DND-41 (cell line): Measurements from ENCODE around the gene NCOA5.

Experiments used
- ATAC-seq: fragments of 200-7000 bp; cut with Tn5 transposase; 3 replicates; pipeline ENCODE4 v1.9.1; 2021; ENCODE audit warnings: low read depth; ENCODE audit not compliant: insufficient read depth
- DNase-seq: peaks from one replicate; pipeline ENCODE4 v3.0.0-alpha.2; 2020
- H2AFZ ChIP-seq: 2 replicates; pipeline ENCODE4 v1.6.0; 2012; ENCODE audit warnings: low read depth, low read length
- H3K27ac ChIP-seq: 2 replicates; pipeline ENCODE4 v1.5.1; 2012; ENCODE audit warnings: low read length, inconsistent platforms
- H3K27me3 ChIP-seq: fragments of 200-600 bp; sonication (generic); 2 replicates; pipeline ENCODE4 v1.6.0; 2012; ENCODE audit warnings: low read length, mild to moderate bottlenecking, inconsistent platforms; ENCODE audit not compliant: insufficient read depth, poor library complexity
- H3K36me3 ChIP-seq: 2 replicates; pipeline ENCODE4 v1.5.1; 2012; ENCODE audit warnings: low read length, inconsistent platforms; ENCODE audit not compliant: insufficient read depth
- H3K4me1 ChIP-seq: 2 replicates; pipeline ENCODE4 v1.5.1; 2012; ENCODE audit warnings: mild to moderate bottlenecking, low read length; ENCODE audit not compliant: insufficient read depth
- H3K4me2 ChIP-seq: 2 replicates; pipeline ENCODE4 v1.6.0; 2012; ENCODE audit warnings: mild to moderate bottlenecking, moderate library complexity, low read length, inconsistent platforms; ENCODE audit not compliant: insufficient read depth
- H3K4me3 ChIP-seq, 2 experiments: fragments of 200-600 bp in 1 of 2; shearing (Covaris generic) in 1 of 2; 2 replicates each; pipeline ENCODE4 v1.5.1; 2012 to 2016; ENCODE audit warnings: inconsistent platforms in 2 of 2, low read length in 2 of 2, mild to moderate bottlenecking in 2 of 2, low read depth in 1 of 2, moderate library complexity in 1 of 2
- H3K79me2 ChIP-seq: 2 replicates; pipeline ENCODE4 v1.6.0; 2012; ENCODE audit warnings: low read length, inconsistent platforms; ENCODE audit not compliant: insufficient read depth
- H3K9ac ChIP-seq: 2 replicates; pipeline ENCODE4 v1.6.0; 2012; ENCODE audit warnings: low read depth, mild to moderate bottlenecking, inconsistent platforms, low read length, moderate library complexity
- H3K9me3 ChIP-seq: 2 replicates; pipeline ENCODE4 v1.5.1; 2012; ENCODE audit warnings: low read length, moderate library complexity, mild to moderate bottlenecking, inconsistent platforms; ENCODE audit not compliant: insufficient read depth, severe bottlenecking
- H4K20me1 ChIP-seq: 2 replicates; pipeline ENCODE4 v1.6.0; 2012; ENCODE audit warnings: low read length; ENCODE audit not compliant: insufficient read depth
- EZH2 ChIP-seq: IDR thresholded peaks from 3 replicates; pipeline ENCODE4 v1.6.1; 2012; ENCODE audit warnings: borderline replicate concordance, low read depth, mild to moderate bottlenecking, moderate library complexity, low read length, inconsistent platforms; ENCODE audit not compliant: severe bottlenecking
- TF ChIP-seq, protein P1 (sequence below): IDR thresholded peaks from 2 replicates; pipeline ENCODE4 v1.5.1; 2012; ENCODE audit warnings: borderline replicate concordance, low read length, moderate library complexity, mild to moderate bottlenecking; ENCODE audit not compliant: poor library complexity, severe bottlenecking; ENCODE audit errors: extremely low read depth

NCOA5 gene

DNA sequence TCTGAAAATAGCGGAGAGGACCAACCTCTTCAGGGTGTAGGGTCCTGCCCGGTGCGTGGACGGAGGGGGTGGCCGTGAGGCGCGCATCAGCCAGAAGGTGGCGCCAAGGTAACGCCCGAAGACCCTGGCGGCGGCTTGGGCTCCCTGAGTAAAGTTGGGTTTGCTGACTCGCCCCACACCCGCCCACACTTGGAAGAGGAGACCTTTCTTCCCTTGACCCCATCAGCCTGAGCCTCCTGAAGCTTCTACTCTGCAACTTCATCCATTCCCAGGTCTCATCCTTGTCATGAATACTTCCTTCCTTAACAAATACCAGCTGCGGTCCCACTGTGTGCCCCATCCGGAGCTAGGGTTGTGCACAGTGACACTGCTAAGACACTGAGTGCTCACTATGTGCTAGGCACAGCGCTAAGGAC lies 43.0 kb upstream of the NCOA5 start:
- H3K4me1 ChIP-seq: no peaks in the 10 kb centered on the region
- no peak overlapping the region for H3K9ac ChIP-seq
- peaks cover 29% of the 10 kb centered on the region for H3K27me3 ChIP-seq
- TF ChIP-seq EZH2: no peak
- TF ChIP-seq, protein P1, sequence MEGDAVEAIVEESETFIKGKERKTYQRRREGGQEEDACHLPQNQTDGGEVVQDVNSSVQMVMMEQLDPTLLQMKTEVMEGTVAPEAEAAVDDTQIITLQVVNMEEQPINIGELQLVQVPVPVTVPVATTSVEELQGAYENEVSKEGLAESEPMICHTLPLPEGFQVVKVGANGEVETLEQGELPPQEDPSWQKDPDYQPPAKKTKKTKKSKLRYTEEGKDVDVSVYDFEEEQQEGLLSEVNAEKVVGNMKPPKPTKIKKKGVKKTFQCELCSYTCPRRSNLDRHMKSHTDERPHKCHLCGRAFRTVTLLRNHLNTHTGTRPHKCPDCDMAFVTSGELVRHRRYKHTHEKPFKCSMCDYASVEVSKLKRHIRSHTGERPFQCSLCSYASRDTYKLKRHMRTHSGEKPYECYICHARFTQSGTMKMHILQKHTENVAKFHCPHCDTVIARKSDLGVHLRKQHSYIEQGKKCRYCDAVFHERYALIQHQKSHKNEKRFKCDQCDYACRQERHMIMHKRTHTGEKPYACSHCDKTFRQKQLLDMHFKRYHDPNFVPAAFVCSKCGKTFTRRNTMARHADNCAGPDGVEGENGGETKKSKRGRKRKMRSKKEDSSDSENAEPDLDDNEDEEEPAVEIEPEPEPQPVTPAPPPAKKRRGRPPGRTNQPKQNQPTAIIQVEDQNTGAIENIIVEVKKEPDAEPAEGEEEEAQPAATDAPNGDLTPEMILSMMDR: peak; percentile 89
- no peak overlapping the region for H3K4me3 ChIP-seq
- H3K36me3 ChIP-seq: no peaks in the 10 kb centered on the region
- no peak overlapping the region for H3K4me2 ChIP-seq
- no peaks in the 10 kb centered on the region for H3K9me3 ChIP-seq
- H3K79me2 ChIP-seq: no peaks in the 10 kb centered on the region
- no peak overlapping the region for H2AFZ ChIP-seq
- H3K27ac ChIP-seq: no peak overlapping the region
- ATAC-seq (peak; percentile 94), DNase-seq (peak; percentile 67)
- H4K20me1 ChIP-seq: peaks cover 16% of the 10 kb centered on the region

DNA sequence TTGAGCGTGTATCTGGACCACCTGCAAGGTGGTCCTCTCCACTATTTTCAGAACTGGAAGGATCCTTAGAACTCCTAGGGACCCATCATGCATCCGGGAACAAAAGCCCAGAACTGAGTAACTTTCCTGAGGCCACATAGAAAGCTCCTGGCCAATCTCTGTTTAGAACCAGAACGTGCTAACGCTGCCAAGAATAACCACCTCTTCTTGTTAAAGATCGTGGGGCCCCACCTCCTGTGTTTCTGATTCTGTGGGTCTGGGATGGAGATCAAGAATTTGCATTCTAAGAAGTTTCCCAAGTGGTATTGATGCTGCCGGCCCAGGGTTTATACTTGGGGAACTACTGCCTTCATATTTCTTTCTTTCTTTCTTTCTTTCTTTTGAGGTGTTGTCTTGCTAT lies 41.6 kb upstream of the NCOA5 start:
- ATAC-seq: no peak
- no peak for TF ChIP-seq EZH2

DNA sequence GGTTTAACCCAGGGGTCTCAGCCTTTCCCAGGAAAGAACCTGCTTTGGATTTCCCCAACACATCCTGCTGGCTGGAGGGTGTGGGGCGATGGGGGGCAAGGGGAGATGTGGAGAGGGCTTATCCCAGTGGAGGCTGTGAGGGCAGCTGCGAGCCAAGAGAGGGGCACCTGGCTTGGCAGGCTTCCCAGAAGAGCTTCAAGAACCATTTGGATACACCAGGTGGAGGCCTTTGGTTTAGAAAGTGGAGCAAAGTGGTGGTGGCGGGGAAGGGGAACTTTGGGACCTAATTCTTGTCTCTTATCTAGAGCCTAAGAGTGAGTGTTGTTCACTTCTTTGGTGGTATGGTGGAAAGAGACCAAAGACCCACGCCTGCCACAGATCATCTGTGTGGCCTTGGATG lies 40.8 kb upstream of the NCOA5 start:
- H4K20me1 ChIP-seq: peaks cover 16% of the 10 kb centered on the region
- DNase-seq: no peak

More for the DNA sequence above, 41.6 kb upstream of the NCOA5 start:
- H3K9ac ChIP-seq: no peak overlapping the region
- peaks cover 16% of the 10 kb centered on the region for H4K20me1 ChIP-seq
- peaks cover 24% of the 10 kb centered on the region for H3K27me3 ChIP-seq
- no peaks in the 10 kb centered on the region for H3K36me3 ChIP-seq
- DNase-seq: no peak
- H2AFZ ChIP-seq: no peak overlapping the region
- no peak overlapping the region for H3K27ac ChIP-seq
- H3K4me2 ChIP-seq: no peak overlapping the region
- H3K9me3 ChIP-seq: no peaks in the 10 kb centered on the region
- H3K4me1 ChIP-seq: no peaks in the 10 kb centered on the region
- no peak overlapping the region for H3K4me3 ChIP-seq
- no peaks in the 10 kb centered on the region for H3K79me2 ChIP-seq

DNA sequence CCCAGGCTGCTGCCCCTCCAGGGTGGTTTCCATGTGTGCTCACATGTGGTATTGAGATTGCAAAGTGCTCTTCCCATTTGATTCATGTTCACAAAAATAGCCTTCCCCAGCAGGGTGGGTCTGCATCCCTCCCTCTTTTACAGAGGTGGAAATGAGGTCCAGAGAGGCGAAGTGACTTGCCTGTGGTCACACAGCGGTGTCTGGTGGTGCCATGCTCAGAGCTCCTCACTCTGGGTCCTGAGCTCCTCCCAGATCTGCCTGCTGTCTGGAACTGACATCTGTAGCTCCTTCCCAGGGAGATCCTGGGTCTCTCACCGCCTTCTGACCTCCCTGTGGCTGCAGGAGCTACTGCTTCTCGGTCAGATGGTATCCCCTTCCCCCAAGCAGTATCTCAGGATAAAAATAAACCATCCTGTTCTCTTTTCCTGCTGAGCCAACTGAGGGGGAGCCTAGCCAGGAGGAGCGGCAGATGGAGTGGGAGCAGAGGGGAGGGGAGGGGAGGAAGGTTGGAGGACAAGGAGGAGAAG lies 40.3 kb upstream of the NCOA5 start:
- Histone ChIP-seq H4K20me1 (peaks cover 16% of the 10 kb centered on the region), H3K4me2 (no peak overlapping the region), H3K4me1 (no peaks in the 10 kb centered on the region), H3K27me3 (peaks cover 15% of the 10 kb centered on the region), H3K79me2 (no peaks in the 10 kb centered on the region), H3K9me3 (no peaks in the 10 kb centered on the region), H3K36me3 (no peaks in the 10 kb centered on the region), H2AFZ (no peak overlapping the region), H3K27ac (no peak overlapping the region), H3K4me3 (no peak overlapping the region), H3K9ac (no peak overlapping the region)
- DNase-seq (no peak), ATAC-seq (no peak)
- TF ChIP-seq, protein P1: no peak
- TF ChIP-seq EZH2: no peak

More for the DNA sequence above, 40.8 kb upstream of the NCOA5 start:
- Histone ChIP-seq H2AFZ (no peak overlapping the region), H3K27ac (no peak overlapping the region), H3K79me2 (no peaks in the 10 kb centered on the region), H3K9ac (no peak overlapping the region), H3K9me3 (no peaks in the 10 kb centered on the region), H3K36me3 (no peaks in the 10 kb centered on the region), H3K4me2 (no peak overlapping the region), H3K4me1 (no peaks in the 10 kb centered on the region), H3K4me3 (no peak overlapping the region), H3K27me3 (peaks cover 15% of the 10 kb centered on the region)
- no peak for ATAC-seq
- TF ChIP-seq EZH2: no peak
- TF ChIP-seq, protein P1: no peak
